ENCODE data around the gene LYPD8.

LYPD8 gene

DNA sequence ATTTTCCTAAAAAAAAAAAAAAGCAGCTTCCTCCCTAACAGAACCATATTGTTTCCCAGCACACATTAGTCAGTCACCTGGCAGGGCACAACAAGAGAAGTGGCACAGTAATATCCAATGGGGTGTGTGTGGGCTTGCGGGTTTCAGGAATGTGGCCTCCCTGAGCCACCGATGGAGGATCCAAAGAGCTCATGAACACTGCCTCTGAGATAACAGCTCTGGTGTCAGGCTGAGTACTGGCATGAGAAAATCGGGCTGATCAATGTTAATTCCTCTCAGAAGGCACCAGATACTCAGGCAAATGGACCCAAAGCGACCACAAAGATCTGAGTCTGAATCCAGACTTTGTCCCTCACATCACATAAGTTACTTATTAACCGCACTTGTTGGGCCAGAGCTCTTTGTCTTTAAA is 2.2 kb upstream of the LYPD8 start:
- no peak overlapping the region for H3K4me3 ChIP-seq (ENCODE audit: low read length)
- no peak for DNase-seq (ENCODE audit: low read depth)
- TF ChIP-seq, protein P1, sequence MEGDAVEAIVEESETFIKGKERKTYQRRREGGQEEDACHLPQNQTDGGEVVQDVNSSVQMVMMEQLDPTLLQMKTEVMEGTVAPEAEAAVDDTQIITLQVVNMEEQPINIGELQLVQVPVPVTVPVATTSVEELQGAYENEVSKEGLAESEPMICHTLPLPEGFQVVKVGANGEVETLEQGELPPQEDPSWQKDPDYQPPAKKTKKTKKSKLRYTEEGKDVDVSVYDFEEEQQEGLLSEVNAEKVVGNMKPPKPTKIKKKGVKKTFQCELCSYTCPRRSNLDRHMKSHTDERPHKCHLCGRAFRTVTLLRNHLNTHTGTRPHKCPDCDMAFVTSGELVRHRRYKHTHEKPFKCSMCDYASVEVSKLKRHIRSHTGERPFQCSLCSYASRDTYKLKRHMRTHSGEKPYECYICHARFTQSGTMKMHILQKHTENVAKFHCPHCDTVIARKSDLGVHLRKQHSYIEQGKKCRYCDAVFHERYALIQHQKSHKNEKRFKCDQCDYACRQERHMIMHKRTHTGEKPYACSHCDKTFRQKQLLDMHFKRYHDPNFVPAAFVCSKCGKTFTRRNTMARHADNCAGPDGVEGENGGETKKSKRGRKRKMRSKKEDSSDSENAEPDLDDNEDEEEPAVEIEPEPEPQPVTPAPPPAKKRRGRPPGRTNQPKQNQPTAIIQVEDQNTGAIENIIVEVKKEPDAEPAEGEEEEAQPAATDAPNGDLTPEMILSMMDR (conservative IDR thresholded peaks at IDR 0.05; ENCODE audit: low read depth, low read length), result no peak

DNA sequence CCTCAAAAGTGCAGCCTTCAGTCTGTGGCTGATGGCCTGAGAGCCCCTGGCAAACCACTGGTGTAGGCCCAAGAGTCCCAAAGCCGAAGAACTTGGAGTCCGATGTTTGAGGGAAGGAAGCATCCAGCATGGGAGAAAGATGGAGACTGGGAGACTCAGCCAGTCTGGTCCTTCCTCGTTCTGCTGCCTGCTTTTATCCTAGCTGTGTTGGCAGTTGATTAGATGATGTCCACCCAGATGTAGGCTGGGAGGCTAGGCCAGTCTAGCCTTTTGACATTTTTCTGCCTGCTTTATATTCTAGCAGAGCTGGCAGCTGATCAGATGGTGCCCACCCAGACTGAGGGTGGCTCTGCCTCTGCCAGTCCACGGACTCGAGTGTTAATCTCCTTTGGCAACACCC is 1.1 kb upstream of the LYPD8 start:
- TF ChIP-seq, protein P1 (conservative IDR thresholded peaks at IDR 0.05; ENCODE audit: low read depth, low read length), result no peak
- DNase-seq (ENCODE audit: low read depth), result no peak
- no peak overlapping the region for H3K4me3 ChIP-seq (ENCODE audit: low read length)

DNA sequence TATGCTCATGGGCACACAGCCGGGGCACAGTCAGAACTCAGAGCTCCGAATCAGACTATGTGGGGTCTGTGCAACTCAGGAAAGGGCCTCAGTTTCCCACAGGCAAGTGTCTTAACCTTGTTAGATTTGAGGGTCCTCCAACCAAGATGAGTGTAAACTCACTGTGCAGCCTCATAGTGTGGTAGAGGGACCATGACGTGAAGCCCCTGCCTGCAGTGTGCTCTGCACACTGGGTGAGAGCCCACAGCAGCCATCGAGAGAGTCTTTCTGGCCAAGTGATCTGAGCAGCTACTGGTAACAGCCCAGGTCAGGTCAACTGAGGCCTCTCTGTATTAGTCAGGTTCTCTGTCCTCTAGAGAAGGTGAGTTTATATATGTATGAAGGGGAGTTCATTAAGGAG is 592 bp upstream of the LYPD8 start:
- TF ChIP-seq, protein P1 (conservative IDR thresholded peaks at IDR 0.05; ENCODE audit: low read depth, low read length), result no peak
- no peak overlapping the region for H3K4me3 ChIP-seq (ENCODE audit: low read length)
- no peak for DNase-seq (ENCODE audit: low read depth)

DNA sequence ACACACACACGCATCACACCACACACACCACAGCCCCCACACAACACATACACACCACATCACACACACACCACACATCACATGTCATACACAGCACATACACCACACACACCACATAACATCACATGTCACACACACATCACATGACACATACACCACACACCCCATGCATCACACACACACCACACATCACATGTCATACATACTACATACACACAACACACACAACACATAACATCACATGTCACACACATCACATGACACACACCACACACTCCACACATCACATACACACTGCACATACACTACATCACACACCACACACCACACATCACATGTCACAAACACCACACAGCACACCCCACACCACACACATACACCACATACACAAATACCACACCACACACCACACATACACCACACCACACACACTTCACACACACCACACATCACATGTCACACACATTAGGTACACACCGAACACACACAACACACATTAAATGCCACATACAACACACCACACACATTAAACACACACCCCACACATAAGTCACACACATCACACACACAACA is 1.8 kb downstream of the LYPD8 start:
- H3K4me3 ChIP-seq (ENCODE audit: low read length), result no peak overlapping the region
- no peak for DNase-seq (ENCODE audit: low read depth)
- TF ChIP-seq, protein P1 (conservative IDR thresholded peaks at IDR 0.05; ENCODE audit: low read depth, low read length), result no peak

DNA sequence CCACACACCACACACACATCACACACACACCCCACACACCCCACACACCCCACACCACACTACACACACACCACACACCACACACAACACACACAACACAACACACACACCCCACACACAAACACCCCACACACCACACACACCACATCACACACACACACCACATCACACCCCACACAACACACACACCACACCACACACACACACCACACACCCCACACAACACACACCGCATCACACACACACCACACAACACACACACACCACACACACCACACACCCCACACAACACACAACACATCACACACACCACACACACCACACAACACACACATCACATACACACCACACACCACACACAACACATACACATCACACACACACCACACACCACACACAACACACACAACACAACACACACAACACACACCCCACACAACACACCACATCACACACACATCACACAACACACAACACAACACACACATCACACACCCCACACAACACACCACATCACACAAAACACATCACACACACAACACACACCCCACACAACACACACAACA is 2.4 kb downstream of the LYPD8 start:
- no peak overlapping the region for H3K4me3 ChIP-seq (ENCODE audit: low read length)
- TF ChIP-seq, protein P1 (conservative IDR thresholded peaks at IDR 0.05; ENCODE audit: low read depth, low read length), result no peak
- no peak for DNase-seq (ENCODE audit: low read depth)

DNA sequence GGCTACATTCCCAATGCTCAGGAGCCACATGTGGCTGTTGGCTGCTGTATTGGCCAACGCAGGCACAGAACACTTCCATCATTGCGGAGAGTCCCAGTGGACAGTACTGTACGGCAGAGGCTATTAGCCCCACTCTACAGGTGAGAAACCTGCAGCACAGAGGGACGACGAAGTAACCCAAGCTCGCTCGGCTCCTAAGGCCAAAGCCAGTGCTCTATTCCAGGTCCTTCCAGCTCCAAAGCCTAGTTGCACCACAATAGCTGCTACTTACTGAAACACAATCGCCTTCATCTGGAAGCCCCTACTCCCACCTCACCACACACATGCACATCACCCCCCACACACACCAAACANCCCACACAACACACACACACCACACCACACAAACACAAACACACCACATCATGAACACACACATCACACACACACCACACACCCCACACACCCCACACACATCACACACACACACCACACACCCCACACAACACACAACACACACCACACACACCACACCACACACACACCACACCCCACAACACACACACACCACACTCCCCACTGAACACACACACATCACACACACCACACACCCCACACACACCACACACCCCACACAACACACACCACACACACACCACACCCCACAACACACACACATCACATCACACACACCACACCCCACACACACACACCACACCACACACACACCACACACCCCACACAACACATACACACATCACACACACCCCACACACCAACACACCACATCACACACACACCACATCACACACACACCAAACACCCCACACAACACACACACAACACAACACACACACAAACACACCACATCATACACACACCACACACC is 3.2 kb downstream of the LYPD8 start:
- DNase-seq (ENCODE audit: low read depth), result no peak
- TF ChIP-seq, protein P1 (conservative IDR thresholded peaks at IDR 0.05; ENCODE audit: low read depth, low read length), result no peak
- no peak overlapping the region for H3K4me3 ChIP-seq (ENCODE audit: low read length)
